ENCODE data around the gene NKD1.

NKD1 gene

GRCh38 chr16:50622643-50623369 is 74.6 kb downstream of the NKD1 start:
- peaks cover under 1% of the 10 kb centered on the region; the same call in 1 of the 2 replicates for H3K36me3 ChIP-seq
- H3K9me3 ChIP-seq (ENCODE audit: severe bottlenecking): no peaks in the 10 kb centered on the region
- H3K4me3 ChIP-seq (ENCODE audit: low read depth, low read length): no peak overlapping the region
- no peak overlapping the region for H3K27ac ChIP-seq
- H3K27me3 ChIP-seq (ENCODE audit: insufficient read depth, low read depth, severe bottlenecking): no peaks in the 10 kb centered on the region
- no peak for DNase-seq
- no peak for TF ChIP-seq CTCF (IDR thresholded peaks at IDR 0.05; ENCODE audit: low read depth, low read length)

GRCh38 chr16:50624449-50624970 is 76.3 kb downstream of the NKD1 start:
- Histone ChIP-seq H3K36me3 (no peaks in the 10 kb centered on the region), H3K4me3 (ENCODE audit: low read depth, low read length) (no peak overlapping the region), H3K27ac (no peak overlapping the region), H3K27me3 (ENCODE audit: insufficient read depth, low read depth, severe bottlenecking) (no peaks in the 10 kb centered on the region), H3K9me3 (ENCODE audit: severe bottlenecking) (no peaks in the 10 kb centered on the region)
- no peak for DNase-seq
- TF ChIP-seq CTCF (IDR thresholded peaks at IDR 0.05; ENCODE audit: low read depth, low read length): no peak

GRCh38 chr16:50625374-50625773 is 77.2 kb downstream of the NKD1 start:
- H3K36me3 ChIP-seq: no peaks in the 10 kb centered on the region

GRCh38 chr16:50626868-50627267 is 78.7 kb downstream of the NKD1 start:
- Histone ChIP-seq H3K9me3 (ENCODE audit: severe bottlenecking) (no peaks in the 10 kb centered on the region), H3K36me3 (no peaks in the 10 kb centered on the region), H3K27me3 (ENCODE audit: insufficient read depth, low read depth, severe bottlenecking) (no peaks in the 10 kb centered on the region), H3K27ac (no peak overlapping the region), H3K4me3 (ENCODE audit: low read depth, low read length) (no peak overlapping the region)
- no peak for DNase-seq
- TF ChIP-seq CTCF (IDR thresholded peaks at IDR 0.05; ENCODE audit: low read depth, low read length): no peak

More at GRCh38 chr16:50625374-50625773, 77.2 kb downstream of the NKD1 start:
- Histone ChIP-seq H3K27ac (no peak overlapping the region), H3K27me3 (ENCODE audit: insufficient read depth, low read depth, severe bottlenecking) (no peaks in the 10 kb centered on the region), H3K4me3 (ENCODE audit: low read depth, low read length) (no peak overlapping the region), H3K9me3 (ENCODE audit: severe bottlenecking) (no peaks in the 10 kb centered on the region)
- TF ChIP-seq CTCF (IDR thresholded peaks at IDR 0.05; ENCODE audit: low read depth, low read length): no peak
- DNase-seq: no peak

- H3K36me3 ChIP-seq: no peaks in the 10 kb centered on the region
- no peaks in the 10 kb centered on the region for H3K9me3 ChIP-seq (ENCODE audit: severe bottlenecking)
- H3K4me3 ChIP-seq (ENCODE audit: low read depth, low read length): no peak overlapping the region
- peak; percentile 47 for TF ChIP-seq CTCF (IDR thresholded peaks at IDR 0.05; ENCODE audit: low read depth, low read length)
- H3K27ac ChIP-seq: no peak overlapping the region; the same call in 1 of the 2 replicates
- H3K27me3 ChIP-seq (ENCODE audit: insufficient read depth, low read depth, severe bottlenecking): no peaks in the 10 kb centered on the region
- peak; percentile 49 for DNase-seq
Observed at GRCh38 chr16:50627419-50627818, 79.2 kb downstream of the NKD1 start.

Measured in WERI-Rb-1 (cell line).